ENCODE measurements around the gene MINAR1. TPM values are rescaled to one million over a fixed set of nuclear protein-coding genes. Genes with fewer than 3 reads are reported as not detected.

The MINAR1 gene
- polyA plus RNA-seq, 1 donor from 2014 or later: 0.08 TPM

GRCh38 chr15:79467865-79468586 lies 35.9 kb downstream of the MINAR1 start:
- Mint-ChIP-seq H3K27ac (no peak overlapping the region), H3K4me3 (no peak overlapping the region), H3K4me1 (no peaks in the 10 kb centered on the region), H3K27me3 (no peaks in the 10 kb centered on the region), H3K36me3 (no peaks in the 10 kb centered on the region), H3K9me3 (no peaks in the 10 kb centered on the region)

GRCh38 chr15:79472446-79472845 lies 40.3 kb downstream of the MINAR1 start:
- H3K36me3 Mint-ChIP-seq: peaks cover 1% of the 10 kb centered on the region
- no peaks in the 10 kb centered on the region for H3K27me3 Mint-ChIP-seq
- H3K4me3 Mint-ChIP-seq: no peak overlapping the region
- no peaks in the 10 kb centered on the region for H3K9me3 Mint-ChIP-seq
- no peaks in the 10 kb centered on the region for H3K4me1 Mint-ChIP-seq
- H3K27ac Mint-ChIP-seq: no peak overlapping the region

- Mint-ChIP-seq H3K27ac (no peak overlapping the region), H3K36me3 (peaks cover 1% of the 10 kb centered on the region), H3K4me3 (no peak overlapping the region), H3K9me3 (no peaks in the 10 kb centered on the region), H3K4me1 (no peaks in the 10 kb centered on the region), H3K27me3 (peaks cover 3% of the 10 kb centered on the region)
Observed at GRCh38 chr15:79474252-79474651, 42.1 kb downstream of the MINAR1 start.

- no peaks in the 10 kb centered on the region for H3K4me1 Mint-ChIP-seq
- peaks cover 6% of the 10 kb centered on the region for H3K27me3 Mint-ChIP-seq
- no peaks in the 10 kb centered on the region for H3K9me3 Mint-ChIP-seq
- peaks cover 1% of the 10 kb centered on the region for H3K36me3 Mint-ChIP-seq
- H3K27ac Mint-ChIP-seq: no peak overlapping the region
- H3K4me3 Mint-ChIP-seq: no peak overlapping the region
Observed at GRCh38 chr15:79475306-79475705, 43.2 kb downstream of the MINAR1 start.

GRCh38 chr15:79478108-79478507 lies 46.0 kb downstream of the MINAR1 start:
- no peak overlapping the region for H3K27ac Mint-ChIP-seq
- peaks cover 1% of the 10 kb centered on the region for H3K36me3 Mint-ChIP-seq
- H3K4me3 Mint-ChIP-seq: no peak overlapping the region
- no peaks in the 10 kb centered on the region for H3K4me1 Mint-ChIP-seq
- no peaks in the 10 kb centered on the region for H3K9me3 Mint-ChIP-seq
- H3K27me3 Mint-ChIP-seq: peaks cover 6% of the 10 kb centered on the region

- Mint-ChIP-seq H3K4me3 (no peak overlapping the region), H3K36me3 (peaks cover 1% of the 10 kb centered on the region), H3K4me1 (no peaks in the 10 kb centered on the region), H3K27me3 (peaks cover 6% of the 10 kb centered on the region), H3K27ac (no peak overlapping the region), H3K9me3 (no peaks in the 10 kb centered on the region)
Observed at GRCh38 chr15:79479616-79480015, 47.5 kb downstream of the MINAR1 start.

- Mint-ChIP-seq H3K36me3 (no peaks in the 10 kb centered on the region), H3K4me1 (no peaks in the 10 kb centered on the region), H3K27ac (no peak overlapping the region), H3K9me3 (no peaks in the 10 kb centered on the region), H3K27me3 (peaks cover 6% of the 10 kb centered on the region), H3K4me3 (no peak overlapping the region)
Observed at GRCh38 chr15:79481793-79482192, 49.7 kb downstream of the MINAR1 start.

Other genes starting within 250 kb of the MINAR1 start
- gene ANKRD34C, start 149.6 kb upstream of the MINAR1 start, polyA plus RNA-seq: not detected
- gene TMED3, start 121.2 kb upstream of the MINAR1 start, polyA plus RNA-seq: 70.8 TPM